ENCODE results near the gene C10orf62. TPM values are rescaled to one million over a fixed set of nuclear protein-coding genes. Genes with fewer than 3 reads are reported as not detected.

Gene C10orf62
- total RNA-seq, 1 donor from 2014 or later, result under 0.01 TPM

- Histone ChIP-seq H3K4me3 (ENCODE audit: low read depth, low read length) (no peak overlapping the region), H3K36me3 (ENCODE audit: control insufficient read depth, insufficient read depth, low read length) (peaks cover 3% of the 10 kb centered on the region), H3K27me3 (ENCODE audit: control insufficient read depth, insufficient read depth, low read length) (no peaks in the 10 kb centered on the region)
- TF ChIP-seq, protein P1, sequence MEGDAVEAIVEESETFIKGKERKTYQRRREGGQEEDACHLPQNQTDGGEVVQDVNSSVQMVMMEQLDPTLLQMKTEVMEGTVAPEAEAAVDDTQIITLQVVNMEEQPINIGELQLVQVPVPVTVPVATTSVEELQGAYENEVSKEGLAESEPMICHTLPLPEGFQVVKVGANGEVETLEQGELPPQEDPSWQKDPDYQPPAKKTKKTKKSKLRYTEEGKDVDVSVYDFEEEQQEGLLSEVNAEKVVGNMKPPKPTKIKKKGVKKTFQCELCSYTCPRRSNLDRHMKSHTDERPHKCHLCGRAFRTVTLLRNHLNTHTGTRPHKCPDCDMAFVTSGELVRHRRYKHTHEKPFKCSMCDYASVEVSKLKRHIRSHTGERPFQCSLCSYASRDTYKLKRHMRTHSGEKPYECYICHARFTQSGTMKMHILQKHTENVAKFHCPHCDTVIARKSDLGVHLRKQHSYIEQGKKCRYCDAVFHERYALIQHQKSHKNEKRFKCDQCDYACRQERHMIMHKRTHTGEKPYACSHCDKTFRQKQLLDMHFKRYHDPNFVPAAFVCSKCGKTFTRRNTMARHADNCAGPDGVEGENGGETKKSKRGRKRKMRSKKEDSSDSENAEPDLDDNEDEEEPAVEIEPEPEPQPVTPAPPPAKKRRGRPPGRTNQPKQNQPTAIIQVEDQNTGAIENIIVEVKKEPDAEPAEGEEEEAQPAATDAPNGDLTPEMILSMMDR (IDR thresholded peaks at IDR 0.05; ENCODE audit: insufficient read depth, low read length, severe bottlenecking), result no peak
- FAIRE-seq (peak; percentile 98), DNase-seq (ENCODE audit: low read depth) (peak; percentile 98)
These were observed 17.9 kb upstream of the C10orf62 start for GRCh38 chr10:97571622-97572021.

DNA sequence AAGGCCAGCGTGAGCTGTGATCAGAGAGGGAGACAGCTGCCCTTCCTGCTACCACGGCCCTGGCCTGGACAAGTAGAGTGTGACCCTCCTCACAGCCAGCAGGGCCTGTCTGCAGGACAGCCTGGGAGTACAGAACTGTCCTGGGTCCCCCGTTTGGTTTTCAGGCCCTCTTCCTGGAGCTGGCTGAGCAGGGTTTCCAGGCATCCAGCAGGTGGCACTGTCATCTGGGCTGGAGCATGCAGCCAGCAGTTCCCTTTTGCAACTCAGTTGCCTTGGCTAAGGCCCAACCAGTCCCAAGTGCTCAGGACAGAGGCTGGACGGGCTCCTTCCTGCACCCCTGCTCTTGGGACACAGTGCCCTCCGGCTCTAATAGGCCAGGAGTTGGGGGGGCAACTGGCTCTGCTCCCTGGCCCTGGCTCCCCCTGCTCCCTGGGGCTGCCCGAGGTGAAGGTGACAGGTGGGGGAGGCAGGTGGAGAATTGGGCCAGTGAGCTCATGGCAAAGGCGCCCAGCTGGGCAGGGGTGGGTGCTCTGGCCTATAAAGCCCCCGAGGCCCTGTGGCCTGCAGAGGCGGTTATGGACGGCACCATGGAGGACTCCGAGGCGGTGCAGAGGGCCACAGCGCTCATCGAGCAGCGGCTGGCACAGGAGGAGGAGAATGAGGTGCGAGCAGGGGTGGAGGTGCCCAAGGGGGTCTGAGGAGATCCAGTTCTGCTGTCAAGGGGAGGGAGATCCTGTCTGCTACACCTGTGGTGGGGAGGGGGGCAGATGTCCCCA lies 17.1 kb upstream of the C10orf62 start, which contains the start of gene ANKRD2:
Gene ANKRD2, plus strand, starts transcription at position 566 of the 776 bp plus-strand sequence. Its CDS starts 10 bp downstream, at position 576.
- no peaks in the 10 kb centered on the region for H3K27me3 ChIP-seq (ENCODE audit: control insufficient read depth, insufficient read depth, low read length)
- peak; percentile 77 for DNase-seq (ENCODE audit: low read depth)
- H3K36me3 ChIP-seq (ENCODE audit: control insufficient read depth, insufficient read depth, low read length), result peaks cover 3% of the 10 kb centered on the region
- TF ChIP-seq, protein P1 (IDR thresholded peaks at IDR 0.05; ENCODE audit: insufficient read depth, low read length, severe bottlenecking), result peak; percentile 99
- H3K4me3 ChIP-seq (ENCODE audit: low read depth, low read length), result no peak within 1 kb of the TSS
- FAIRE-seq, result no peak

GRCh38 chr10:97573021-97573420 lies 16.5 kb upstream of the C10orf62 start:
- TF ChIP-seq, protein P1 (IDR thresholded peaks at IDR 0.05; ENCODE audit: insufficient read depth, low read length, severe bottlenecking), result no peak
- no peak overlapping the region for H3K4me3 ChIP-seq (ENCODE audit: low read depth, low read length)
- DNase-seq (ENCODE audit: low read depth) (no peak), FAIRE-seq (no peak)
- peaks cover 2% of the 10 kb centered on the region for H3K36me3 ChIP-seq (ENCODE audit: control insufficient read depth, insufficient read depth, low read length)
- H3K27me3 ChIP-seq (ENCODE audit: control insufficient read depth, insufficient read depth, low read length), result no peaks in the 10 kb centered on the region

GRCh38 chr10:97573672-97574071 lies 15.8 kb upstream of the C10orf62 start:
- Histone ChIP-seq H3K36me3 (ENCODE audit: control insufficient read depth, insufficient read depth, low read length) (peaks cover 2% of the 10 kb centered on the region), H3K27me3 (ENCODE audit: control insufficient read depth, insufficient read depth, low read length) (no peaks in the 10 kb centered on the region), H3K4me3 (ENCODE audit: low read depth, low read length) (no peak overlapping the region)
- TF ChIP-seq, protein P1 (IDR thresholded peaks at IDR 0.05; ENCODE audit: insufficient read depth, low read length, severe bottlenecking), result no peak
- DNase-seq (ENCODE audit: low read depth), result no peak
- FAIRE-seq, result no peak

GRCh38 chr10:97574374-97575126 lies 15.0 kb upstream of the C10orf62 start:
- FAIRE-seq, result peak; percentile 97
- H3K4me3 ChIP-seq (ENCODE audit: low read depth, low read length), result no peak overlapping the region
- DNase-seq (ENCODE audit: low read depth), result peak; percentile 89
- peaks cover 2% of the 10 kb centered on the region for H3K36me3 ChIP-seq (ENCODE audit: control insufficient read depth, insufficient read depth, low read length)
- no peaks in the 10 kb centered on the region for H3K27me3 ChIP-seq (ENCODE audit: control insufficient read depth, insufficient read depth, low read length)
- TF ChIP-seq, protein P1 (IDR thresholded peaks at IDR 0.05; ENCODE audit: insufficient read depth, low read length, severe bottlenecking), result no peak
